Lower leg skin (tissue), 4 donors: ENCODE results near the gene CCDC18. TPM values are rescaled to one million over a fixed set of nuclear protein-coding genes. Genes with fewer than 3 reads are reported as not detected.

ENCODE experiments used
- DNase-seq, 2 donors: peaks; one replicate each; pipeline ENCODE4 v3.0.0-alpha.2; 2019; ENCODE audit warnings: low spot score in 2 of 2
- H3K4me3 ChIP-seq: fragments of 200-600 bp; sonication (generic); 2 replicates; pipeline ENCODE4 v1.5.1; 2017; ENCODE audit warnings: mild to moderate bottlenecking, low read depth; ENCODE audit not compliant: poor library complexity, severe bottlenecking
- CTCF ChIP-seq, 3 donors: fragments of 450-650 bp; IDR thresholded peaks; one replicate each; pipeline ENCODE4 v1.5.1; 2016; ENCODE audit warnings: antibody characterized with exemption in 3 of 3, mild to moderate bottlenecking in 3 of 3, moderate library complexity in 2 of 3
- POLR2A ChIP-seq, 2 donors: fragments of 450-650 bp; IDR thresholded peaks; one replicate each; pipeline ENCODE4 v1.6.1; 2016 to 2017; ENCODE audit warnings: antibody characterized with exemption in 2 of 2, mild to moderate bottlenecking in 1 of 2, moderate library complexity in 1 of 2
- WGBS, 2 donors: methylation state at CpG; one replicate each; pipeline ENCODE4 v1.1.5; 2018; 5-methylcytosine and 5-hydroxymethylcytosine counted together
- intact Hi-C: fragments of 100-400 bp; cut with DNase I; formaldehyde crosslinking; loops from one replicate; pipeline ENCODE4 v1.15.0; 2023; ENCODE audit warnings: low total_unique reads
- total RNA-seq, 4 donors: library from RNA; depleted of rRNA; stranded (reverse); fragments of >200 nt; gene quantifications; one replicate each; pipeline ENCODE4 v1.1.0, GENCODE V29; 2016

CCDC18 gene
- total RNA-seq, 4 donors from 2014 or later: 5.8 to 8.9 (median 6.5) TPM

- intact Hi-C loops: no loop called here
- no peak for DNase-seq
- TF ChIP-seq CTCF (IDR thresholded peaks at IDR 0.05): no peak
- TF ChIP-seq POLR2A (IDR thresholded peaks at IDR 0.05): no peak
- no peak overlapping the region for H3K4me3 ChIP-seq
Measured at GRCh38 chr1:93306920-93307319, 126.4 kb downstream of the CCDC18 start.

GRCh38 chr1:93313026-93313425, 132.5 kb downstream of the CCDC18 start:
- intact Hi-C loops: no loop called here
- 72 to 79% methylated on average over 4 of the region's 4 CpGs for WGBS, 2 donors
- H3K4me3 ChIP-seq: no peak overlapping the region
- no peak for TF ChIP-seq POLR2A (IDR thresholded peaks at IDR 0.05)
- no peak for TF ChIP-seq CTCF (IDR thresholded peaks at IDR 0.05)
- no peak for DNase-seq

GRCh38 chr1:93317207-93317606, 136.7 kb downstream of the CCDC18 start:
- TF ChIP-seq POLR2A (IDR thresholded peaks at IDR 0.05) (no peak), CTCF (IDR thresholded peaks at IDR 0.05) (no peak)
- H3K4me3 ChIP-seq: no peak overlapping the region
- intact Hi-C loops: no loop called here
- DNase-seq: peak in 1 of 2 donors; percentile 52
- 14 to 18% methylated on average over 2 of the region's 2 CpGs for WGBS, 2 donors

GRCh38 chr1:93317943-93318342, 137.4 kb downstream of the CCDC18 start:
- intact Hi-C loops: no loop called here
- 96 to 97% methylated on average over 2 of the region's 2 CpGs for WGBS, 2 donors
- no peak overlapping the region for H3K4me3 ChIP-seq

GRCh38 chr1:93321720-93322119, 141.2 kb downstream of the CCDC18 start:
- 90 to 98% methylated on average over 1 of the region's 1 CpG for WGBS, 2 donors
- no peak overlapping the region for H3K4me3 ChIP-seq
- no peak for DNase-seq
- TF ChIP-seq CTCF (IDR thresholded peaks at IDR 0.05) (no peak), POLR2A (IDR thresholded peaks at IDR 0.05) (no peak)
- intact Hi-C loops: no loop called here

More at GRCh38 chr1:93317943-93318342, 137.4 kb downstream of the CCDC18 start:
- TF ChIP-seq CTCF (IDR thresholded peaks at IDR 0.05): no peak
- no peak for DNase-seq

GRCh38 chr1:93322349-93322748, 141.8 kb downstream of the CCDC18 start:
- intact Hi-C loops: no loop called here
- TF ChIP-seq POLR2A (IDR thresholded peaks at IDR 0.05) (no peak), CTCF (IDR thresholded peaks at IDR 0.05) (no peak)
- DNase-seq: peak in 1 of 2 donors; percentile 66
- 57 to 70% methylated on average over 3 of the region's 3 CpGs for WGBS, 2 donors
- H3K4me3 ChIP-seq: no peak overlapping the region
